ENCODE data around the gene SLX4IP. TPM values are rescaled to one million over a fixed set of nuclear protein-coding genes. Genes with fewer than 3 reads are reported as not detected.

Gene SLX4IP
- total and polyA plus RNA-seq, 2 of the 13 experiments (the other 11 are each of a cell fraction or from before 2014, with no cell fraction given): 3.6 to 7.3 TPM

DNA sequence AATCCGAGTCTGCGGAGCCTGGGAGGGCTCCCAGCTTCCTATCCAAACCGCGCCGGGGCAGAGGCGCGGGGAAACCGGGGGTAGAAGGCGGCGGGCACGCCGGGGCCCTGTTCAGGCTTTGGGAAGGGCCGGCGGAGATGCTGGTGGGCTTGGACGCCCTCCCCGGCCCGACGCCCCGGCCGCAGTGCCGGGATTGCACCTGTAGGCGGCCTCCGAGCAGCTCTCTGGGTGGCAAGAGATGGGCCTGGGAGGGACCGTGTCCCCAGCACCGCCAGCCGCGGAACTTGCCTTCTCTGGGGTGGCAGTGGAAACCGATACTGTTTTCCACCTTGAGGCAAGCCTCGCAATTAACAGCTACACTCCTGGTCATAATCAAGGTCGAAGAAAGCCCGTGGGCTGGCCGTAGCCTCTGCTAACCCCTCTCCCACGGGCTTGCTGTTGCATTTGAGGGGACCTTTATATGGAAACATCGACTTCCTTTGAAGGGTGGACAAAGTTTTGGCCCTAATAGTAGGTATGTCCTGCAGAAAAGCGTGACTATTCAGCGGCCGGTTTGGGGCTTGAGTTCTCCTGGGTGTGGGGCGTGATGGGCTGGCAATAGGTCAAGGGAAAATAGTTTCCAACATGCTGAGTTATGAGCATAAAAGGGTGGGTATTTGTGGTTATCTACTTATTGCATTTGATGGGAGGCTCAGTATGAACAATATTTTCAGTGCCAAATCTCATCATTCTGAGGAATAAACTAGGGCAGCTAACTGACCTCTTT, 239.8 kb downstream of the SLX4IP start (continued):
- TF ChIP-seq, protein P1, sequence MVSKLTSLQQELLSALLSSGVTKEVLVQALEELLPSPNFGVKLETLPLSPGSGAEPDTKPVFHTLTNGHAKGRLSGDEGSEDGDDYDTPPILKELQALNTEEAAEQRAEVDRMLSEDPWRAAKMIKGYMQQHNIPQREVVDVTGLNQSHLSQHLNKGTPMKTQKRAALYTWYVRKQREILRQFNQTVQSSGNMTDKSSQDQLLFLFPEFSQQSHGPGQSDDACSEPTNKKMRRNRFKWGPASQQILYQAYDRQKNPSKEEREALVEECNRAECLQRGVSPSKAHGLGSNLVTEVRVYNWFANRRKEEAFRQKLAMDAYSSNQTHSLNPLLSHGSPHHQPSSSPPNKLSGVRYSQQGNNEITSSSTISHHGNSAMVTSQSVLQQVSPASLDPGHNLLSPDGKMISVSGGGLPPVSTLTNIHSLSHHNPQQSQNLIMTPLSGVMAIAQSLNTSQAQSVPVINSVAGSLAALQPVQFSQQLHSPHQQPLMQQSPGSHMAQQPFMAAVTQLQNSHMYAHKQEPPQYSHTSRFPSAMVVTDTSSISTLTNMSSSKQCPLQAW (CRISPR knock-in tag; IDR thresholded peaks at IDR 0.05): peak; percentile 93
- TF ChIP-seq NR2F1 (CRISPR knock-in tag; IDR thresholded peaks at IDR 0.05): no peak
- TF ChIP-seq, protein P2, sequence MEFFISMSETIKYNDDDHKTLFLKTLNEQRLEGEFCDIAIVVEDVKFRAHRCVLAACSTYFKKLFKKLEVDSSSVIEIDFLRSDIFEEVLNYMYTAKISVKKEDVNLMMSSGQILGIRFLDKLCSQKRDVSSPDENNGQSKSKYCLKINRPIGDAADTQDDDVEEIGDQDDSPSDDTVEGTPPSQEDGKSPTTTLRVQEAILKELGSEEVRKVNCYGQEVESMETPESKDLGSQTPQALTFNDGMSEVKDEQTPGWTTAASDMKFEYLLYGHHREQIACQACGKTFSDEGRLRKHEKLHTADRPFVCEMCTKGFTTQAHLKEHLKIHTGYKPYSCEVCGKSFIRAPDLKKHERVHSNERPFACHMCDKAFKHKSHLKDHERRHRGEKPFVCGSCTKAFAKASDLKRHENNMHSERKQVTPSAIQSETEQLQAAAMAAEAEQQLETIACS (CRISPR knock-in tag; IDR thresholded peaks at IDR 0.05): no peak
- TF ChIP-seq ZMAT3 (CRISPR knock-in tag; conservative IDR thresholded peaks at IDR 0.05): no peak
- TF ChIP-seq, protein P3, sequence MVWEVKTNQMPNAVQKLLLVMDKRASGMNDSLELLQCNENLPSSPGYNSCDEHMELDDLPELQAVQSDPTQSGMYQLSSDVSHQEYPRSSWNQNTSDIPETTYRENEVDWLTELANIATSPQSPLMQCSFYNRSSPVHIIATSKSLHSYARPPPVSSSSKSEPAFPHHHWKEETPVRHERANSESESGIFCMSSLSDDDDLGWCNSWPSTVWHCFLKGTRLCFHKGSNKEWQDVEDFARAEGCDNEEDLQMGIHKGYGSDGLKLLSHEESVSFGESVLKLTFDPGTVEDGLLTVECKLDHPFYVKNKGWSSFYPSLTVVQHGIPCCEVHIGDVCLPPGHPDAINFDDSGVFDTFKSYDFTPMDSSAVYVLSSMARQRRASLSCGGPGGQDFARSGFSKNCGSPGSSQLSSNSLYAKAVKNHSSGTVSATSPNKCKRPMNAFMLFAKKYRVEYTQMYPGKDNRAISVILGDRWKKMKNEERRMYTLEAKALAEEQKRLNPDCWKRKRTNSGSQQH (CRISPR knock-in tag; IDR thresholded peaks at IDR 0.05; ENCODE audit: low read depth): no peak
- peak; percentile 93; the same call in 1 of the 2 replicates for TF ChIP-seq HIVEP1 (CRISPR knock-in tag; IDR thresholded peaks at IDR 0.05)
- no peak for TF ChIP-seq PCBP2 (optimal IDR thresholded peaks at IDR 0.05; ENCODE audit: low read depth, low read length, poor library complexity, severe bottlenecking)
- peak; percentile 64; the same call in 1 of the 2 replicates for TF ChIP-seq TMF1 (CRISPR knock-in tag; IDR thresholded peaks at IDR 0.05; ENCODE audit: low read depth)
- 0 out of 2 replicates have a peak, but pooled peaks have one; percentile 2 for TF ChIP-seq ZNF367 (CRISPR knock-in tag; IDR thresholded peaks at IDR 0.05; ENCODE audit: borderline replicate concordance)
- TF ChIP-seq, protein P4, sequence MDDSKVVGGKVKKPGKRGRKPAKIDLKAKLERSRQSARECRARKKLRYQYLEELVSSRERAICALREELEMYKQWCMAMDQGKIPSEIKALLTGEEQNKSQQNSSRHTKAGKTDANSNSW (CRISPR knock-in tag; IDR thresholded peaks at IDR 0.05; ENCODE audit: borderline replicate concordance): no peak
- no peak for TF ChIP-seq HOXA9 (CRISPR knock-in tag; IDR thresholded peaks at IDR 0.05; ENCODE audit: borderline replicate concordance)
- TF ChIP-seq FOXM1 (CRISPR knock-in tag; IDR thresholded peaks at IDR 0.05): no peak
- peak; percentile 89 for TF ChIP-seq ZNF788 (CRISPR knock-in tag; IDR thresholded peaks at IDR 0.05; ENCODE audit: borderline replicate concordance)
- peak; percentile 51; the same call in 1 of the 2 replicates for TF ChIP-seq DR1 (CRISPR knock-in tag; IDR thresholded peaks at IDR 0.05)
- TF ChIP-seq NAIF1 (CRISPR knock-in tag; IDR thresholded peaks at IDR 0.05; ENCODE audit: borderline replicate concordance): no peak
- TF ChIP-seq, protein P5, sequence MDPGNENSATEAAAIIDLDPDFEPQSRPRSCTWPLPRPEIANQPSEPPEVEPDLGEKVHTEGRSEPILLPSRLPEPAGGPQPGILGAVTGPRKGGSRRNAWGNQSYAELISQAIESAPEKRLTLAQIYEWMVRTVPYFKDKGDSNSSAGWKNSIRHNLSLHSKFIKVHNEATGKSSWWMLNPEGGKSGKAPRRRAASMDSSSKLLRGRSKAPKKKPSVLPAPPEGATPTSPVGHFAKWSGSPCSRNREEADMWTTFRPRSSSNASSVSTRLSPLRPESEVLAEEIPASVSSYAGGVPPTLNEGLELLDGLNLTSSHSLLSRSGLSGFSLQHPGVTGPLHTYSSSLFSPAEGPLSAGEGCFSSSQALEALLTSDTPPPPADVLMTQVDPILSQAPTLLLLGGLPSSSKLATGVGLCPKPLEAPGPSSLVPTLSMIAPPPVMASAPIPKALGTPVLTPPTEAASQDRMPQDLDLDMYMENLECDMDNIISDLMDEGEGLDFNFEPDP (CRISPR knock-in tag; conservative IDR thresholded peaks at IDR 0.05): no peak
- TF ChIP-seq MYNN (CRISPR knock-in tag; IDR thresholded peaks at IDR 0.05; ENCODE audit: low read depth): no peak
- TF ChIP-seq ETV6 (CRISPR knock-in tag; conservative IDR thresholded peaks at IDR 0.05): peak; percentile 14; the same call in 1 of the 2 replicates
- TF ChIP-seq MIER3 (CRISPR knock-in tag; IDR thresholded peaks at IDR 0.05; ENCODE audit: borderline replicate concordance): peak; percentile 62; the same call in 1 of the 2 replicates
- TF ChIP-seq IKZF1 (IDR thresholded peaks at IDR 0.05): no peak
- no peak for TF ChIP-seq FOXK1 (CRISPR knock-in tag; IDR thresholded peaks at IDR 0.05; ENCODE audit: borderline replicate concordance, low read depth)
